Coronary artery (tissue), 2 donors: ENCODE results near the gene ZNF32.
A peak's percentile ranks its signal among the peaks of the same experiment; 100 is the strongest.

Experiments used
- DNase-seq: peaks from one replicate; pipeline ENCODE4 v3.0.0-alpha.2; 2017; ENCODE audit warnings: low spot score
- H3K27ac ChIP-seq, 2 donors: fragments of 200-600 bp; sonication (generic); one replicate each; pipeline ENCODE4 v1.5.1; 2016 to 2019
- H3K4me3 ChIP-seq: fragments of 200-600 bp; sonication (generic); 2 replicates; pipeline ENCODE4 v1.5.1; 2016; ENCODE audit warnings: mild to moderate bottlenecking, moderate library complexity
- TF ChIP-seq, protein P1 (sequence below): fragments of 200-600 bp; sonication (generic); IDR thresholded peaks from one replicate; pipeline ENCODE4 v1.5.1; 2019; ENCODE audit warnings: antibody characterized with exemption

Gene ZNF32

DNA sequence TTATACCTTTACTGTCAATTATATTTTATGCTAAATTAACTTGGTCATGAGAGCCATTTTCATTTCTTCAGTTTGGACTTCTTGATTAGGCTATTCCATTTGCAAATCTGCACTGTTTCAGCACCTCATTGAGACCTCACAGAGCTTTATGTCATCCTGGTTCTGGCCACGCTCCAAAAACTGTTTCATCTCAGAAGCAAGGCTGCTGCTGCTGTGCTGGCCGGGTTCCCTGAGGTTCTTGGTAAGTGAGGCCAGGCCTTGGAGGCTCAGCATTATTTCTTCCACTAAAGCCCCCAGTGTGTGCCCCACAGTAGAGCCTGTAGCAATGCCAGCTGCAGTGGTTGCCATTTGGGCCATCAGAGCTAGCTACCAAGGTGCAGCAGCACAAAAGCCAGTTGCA lies 50.2 kb downstream of the ZNF32 start:
- TF ChIP-seq, protein P1, sequence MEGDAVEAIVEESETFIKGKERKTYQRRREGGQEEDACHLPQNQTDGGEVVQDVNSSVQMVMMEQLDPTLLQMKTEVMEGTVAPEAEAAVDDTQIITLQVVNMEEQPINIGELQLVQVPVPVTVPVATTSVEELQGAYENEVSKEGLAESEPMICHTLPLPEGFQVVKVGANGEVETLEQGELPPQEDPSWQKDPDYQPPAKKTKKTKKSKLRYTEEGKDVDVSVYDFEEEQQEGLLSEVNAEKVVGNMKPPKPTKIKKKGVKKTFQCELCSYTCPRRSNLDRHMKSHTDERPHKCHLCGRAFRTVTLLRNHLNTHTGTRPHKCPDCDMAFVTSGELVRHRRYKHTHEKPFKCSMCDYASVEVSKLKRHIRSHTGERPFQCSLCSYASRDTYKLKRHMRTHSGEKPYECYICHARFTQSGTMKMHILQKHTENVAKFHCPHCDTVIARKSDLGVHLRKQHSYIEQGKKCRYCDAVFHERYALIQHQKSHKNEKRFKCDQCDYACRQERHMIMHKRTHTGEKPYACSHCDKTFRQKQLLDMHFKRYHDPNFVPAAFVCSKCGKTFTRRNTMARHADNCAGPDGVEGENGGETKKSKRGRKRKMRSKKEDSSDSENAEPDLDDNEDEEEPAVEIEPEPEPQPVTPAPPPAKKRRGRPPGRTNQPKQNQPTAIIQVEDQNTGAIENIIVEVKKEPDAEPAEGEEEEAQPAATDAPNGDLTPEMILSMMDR = no peak
- no peak for DNase-seq
- Histone ChIP-seq H3K4me3 (no peak overlapping the region), H3K27ac (no peak overlapping the region)

DNA sequence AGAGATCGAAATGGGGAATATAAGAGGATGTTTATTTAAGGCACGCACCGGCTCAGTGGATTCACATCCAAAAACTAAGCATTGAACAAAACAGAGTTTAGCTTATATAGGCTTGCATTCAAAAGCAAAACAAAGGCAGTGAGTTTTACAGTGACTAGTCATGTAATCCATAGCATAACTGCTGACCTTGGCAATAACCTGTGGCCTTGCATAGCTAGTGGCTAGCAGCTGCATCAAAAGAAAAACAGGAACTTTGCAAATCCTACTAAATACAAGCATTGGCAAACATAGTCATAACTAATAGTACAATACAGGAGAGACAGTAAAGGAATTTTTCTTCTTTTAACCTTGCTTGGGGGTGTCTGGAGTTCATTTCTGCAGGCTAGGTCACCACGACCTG lies 52.1 kb downstream of the ZNF32 start:
- TF ChIP-seq, protein P1 = no peak
- Histone ChIP-seq H3K27ac (no peak overlapping the region), H3K4me3 (no peak overlapping the region)
- DNase-seq = no peak

DNA sequence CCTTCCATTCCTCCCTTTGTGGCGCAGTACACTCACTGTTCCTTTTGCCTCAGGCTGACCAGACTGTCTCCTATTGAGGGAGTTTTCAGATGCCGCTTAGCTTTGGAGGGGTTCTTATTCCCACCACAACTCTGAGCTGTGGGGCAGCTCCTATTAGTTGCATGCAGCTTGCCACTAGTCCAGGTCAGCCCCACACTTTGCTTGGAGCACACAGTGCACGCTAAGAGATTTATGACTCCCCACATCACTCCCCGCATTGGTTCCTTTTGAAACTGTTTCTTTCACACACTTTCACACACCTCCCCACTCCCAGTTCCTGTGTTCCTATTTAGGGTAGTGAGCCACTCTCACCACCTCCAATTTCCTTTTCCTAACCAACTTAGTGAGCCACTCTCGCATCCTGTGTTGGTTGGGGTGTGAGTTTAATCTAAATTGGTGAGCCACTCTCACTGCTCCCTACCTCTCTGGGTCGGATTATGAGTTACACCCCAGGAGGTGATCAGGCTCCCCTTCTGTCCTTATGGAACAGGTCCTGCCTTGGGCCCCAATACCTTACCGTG lies 52.9 kb downstream of the ZNF32 start:
- Histone ChIP-seq H3K27ac (no peak overlapping the region), H3K4me3 (peak overlapping the region; percentile 60)
- TF ChIP-seq, protein P1 = no peak
- no peak for DNase-seq

DNA sequence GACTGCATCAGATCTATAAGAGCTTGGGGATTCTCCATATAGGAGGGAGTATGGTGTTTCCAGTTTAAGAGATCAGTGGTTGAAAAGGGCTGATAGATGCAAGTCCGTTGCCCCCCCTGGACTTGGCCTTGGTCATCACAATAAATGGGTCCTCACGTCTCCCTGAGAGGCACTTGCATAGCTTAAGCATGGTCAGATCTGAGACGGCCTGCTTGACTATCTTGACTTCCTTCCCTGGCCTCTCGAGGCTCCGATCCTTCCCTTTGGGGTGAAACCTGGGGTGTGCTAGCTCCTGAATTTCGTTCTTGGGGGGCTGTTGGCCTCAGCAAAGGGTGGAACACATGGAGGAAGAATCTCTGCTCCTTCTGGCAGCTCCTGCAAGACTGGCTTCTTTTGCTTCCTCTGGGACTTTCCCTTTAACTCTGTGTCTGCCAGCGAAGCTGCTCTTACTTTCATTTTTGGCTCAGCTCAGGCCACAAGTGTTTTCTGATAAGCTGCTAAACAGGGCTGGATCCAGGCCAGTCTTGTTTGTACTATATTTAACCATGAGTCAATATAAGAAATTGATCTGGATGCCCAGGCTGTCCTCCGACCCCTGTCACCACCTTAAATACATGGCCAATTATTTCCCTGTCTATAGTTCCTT lies 53.6 kb downstream of the ZNF32 start:
- no peak for DNase-seq
- TF ChIP-seq, protein P1 = no peak
- Histone ChIP-seq H3K4me3 (peak overlapping the region; percentile 60), H3K27ac (no peak overlapping the region)
